Activated naive CD8-positive, alpha-beta T cell treated with anti-CD3 and anti-CD28 coated beads, Interleukin-2, amount 50 U/mL, for 16 hours (primary cell): ENCODE measurements around the gene C13orf46.

Experiments
- DNase-seq: peaks from one replicate; pipeline ENCODE4 v3.0.0-alpha.2; 2020; ENCODE audit warnings: low read depth, low spot score

C13orf46 gene

DNA sequence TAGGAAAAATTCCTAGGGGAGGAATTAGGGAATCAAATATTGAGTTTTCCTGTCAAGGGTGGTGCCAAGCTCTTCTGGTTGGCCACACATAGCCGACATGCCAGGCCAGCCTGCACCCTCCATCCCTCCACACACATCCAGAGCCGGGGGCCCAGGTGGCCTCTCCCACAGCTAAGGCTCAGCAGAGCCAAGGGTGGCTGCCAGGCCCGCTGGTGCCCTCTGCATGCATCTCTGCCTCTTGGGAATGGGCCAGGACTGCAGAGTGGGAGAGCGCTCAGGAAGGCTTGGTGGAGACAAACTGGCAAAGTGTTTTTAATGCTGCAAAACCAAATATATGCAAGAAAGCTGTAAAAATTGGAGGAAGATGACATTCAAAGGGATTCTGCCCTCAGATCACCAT lies 67.3 kb downstream of the C13orf46 start:
- no peak for DNase-seq

DNA sequence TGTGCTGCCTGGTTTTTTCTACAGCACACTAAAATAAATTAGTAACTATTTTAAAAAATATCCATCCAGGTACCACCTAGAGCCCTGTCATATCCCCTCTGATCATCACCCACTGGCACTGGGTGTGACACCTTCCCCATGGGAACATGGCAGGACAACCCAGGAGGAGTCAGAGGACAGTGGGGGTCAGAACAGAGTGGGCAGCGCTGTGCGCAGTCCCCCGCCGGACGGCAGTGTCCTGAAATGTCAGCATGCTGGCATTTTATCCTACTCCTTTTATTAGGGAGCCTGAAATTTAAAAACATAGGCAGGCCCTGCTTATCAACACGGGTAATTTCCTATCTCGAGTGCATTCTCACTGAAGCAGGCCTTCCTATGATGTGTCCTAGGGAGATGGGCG lies 67.9 kb downstream of the C13orf46 start:
- DNase-seq, result no peak

DNA sequence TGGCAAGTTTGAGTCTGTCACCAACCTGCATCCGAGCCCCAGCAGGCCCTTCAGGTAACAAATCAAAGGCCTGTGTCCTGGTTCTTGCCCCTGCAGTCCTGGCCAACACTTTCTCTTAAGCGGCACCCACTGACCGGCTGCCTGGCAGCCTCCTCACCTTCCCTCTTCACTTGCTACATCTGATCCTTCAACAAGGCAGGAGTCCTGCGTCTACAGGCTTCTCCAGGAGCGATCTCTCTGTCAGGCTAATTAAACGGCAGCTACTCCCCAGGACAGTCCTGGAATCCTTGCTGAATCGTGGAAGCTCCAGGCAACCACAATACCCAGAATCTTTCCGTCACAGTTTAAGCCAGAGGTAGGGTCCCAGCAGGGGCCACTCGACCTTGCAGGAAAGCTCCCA lies 68.9 kb downstream of the C13orf46 start:
- no peak for DNase-seq

DNA sequence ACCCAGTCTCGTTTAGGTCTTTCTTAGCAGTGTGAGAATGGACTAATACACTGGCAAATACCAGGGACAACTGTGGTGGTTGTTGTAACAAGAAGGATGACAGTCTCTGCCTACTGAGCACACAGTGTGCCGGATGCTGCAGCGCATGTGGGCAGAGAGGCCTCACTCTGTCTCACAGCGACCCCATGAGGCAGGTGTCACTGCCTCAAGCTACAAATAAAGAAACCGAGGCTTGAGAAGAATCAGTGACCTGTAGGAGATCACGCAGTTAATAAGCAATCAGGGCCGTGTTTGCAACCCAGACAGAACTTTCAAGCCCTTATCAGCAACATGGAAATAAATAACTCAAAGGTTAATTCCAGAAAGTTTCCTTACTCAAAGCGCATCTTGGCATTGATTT lies 69.5 kb downstream of the C13orf46 start:
- DNase-seq, result no peak

DNA sequence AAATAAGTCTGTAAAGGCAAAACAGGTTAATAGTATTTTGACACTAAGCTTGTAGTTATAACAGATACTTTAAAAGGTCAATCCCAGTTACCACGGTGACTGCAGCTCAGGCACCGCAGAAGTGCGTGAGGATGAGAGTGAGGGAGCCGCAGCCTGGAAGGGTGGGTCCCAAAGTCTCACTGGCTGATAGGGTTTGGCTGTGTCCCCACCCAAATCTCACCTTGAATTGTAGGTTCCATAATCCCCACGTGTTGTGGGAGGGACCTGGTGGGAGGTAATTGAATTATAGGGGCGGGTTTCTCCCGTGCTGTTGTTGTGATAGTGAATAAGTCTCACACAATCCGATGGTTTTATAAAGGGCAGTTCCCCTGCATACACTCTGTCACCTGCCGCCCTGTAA lies 70.0 kb downstream of the C13orf46 start:
- no peak for DNase-seq
